H1 (cell line): ENCODE data around the gene IGF1. TPM values are rescaled to one million over a fixed set of nuclear protein-coding genes. Genes with fewer than 3 reads are reported as not detected.

Experiments used
- ASH2L ChIP-seq: fragments of 200-600, 300-600 bp; sonication (generic); IDR thresholded peaks from one replicate; pipeline ENCODE4 v1.7.1; 2017; ENCODE audit warnings: low read length
- BRCA1 ChIP-seq: IDR thresholded peaks from 2 replicates; pipeline ENCODE4 v1.6.1; 2012; ENCODE audit warnings: low read depth, low read length, improper control_type of control experiment
- HDAC6 ChIP-seq: IDR thresholded peaks from one replicate; pipeline ENCODE4 v1.7.1; 2012; ENCODE audit warnings: low read depth, mild to moderate bottlenecking, inconsistent platforms, low read length, moderate library complexity
- JUND ChIP-seq: IDR thresholded peaks from 2 replicates; pipeline ENCODE4 v1.6.1; 2011; ENCODE audit warnings: mild to moderate bottlenecking, improper control_type of control experiment, low read length
- TAF1 ChIP-seq: IDR thresholded peaks from 2 replicates; pipeline ENCODE4 v1.6.1; 2011; ENCODE audit warnings: mild to moderate bottlenecking, low read depth, low read length
- polyA plus RNA-seq, 7 experiments: library from polyadenylated mRNA; depleted of rRNA in 3 of 7; stranded (reverse) in 5 of 7; unstranded in 2 of 7; fragments of >200 nt in 5 of 7; fragments of 200-250 nt in 2 of 7; gene quantifications; 1 replicate in 5 of 7; 2 replicates in 1 of 7; 4 replicates in 1 of 7; pipeline versions ENCODE4 v1.2.1 to v1.2.3, GENCODE V29; 2011 to 2013; ENCODE audit warnings: missing spikeins in 2 of 7, mixed read lengths in 2 of 7
- total RNA-seq: library from RNA; stranded (reverse); fragmentation: NEBNext Ultra II Directional; extraction: Animal tissue kit (Norgen Biotek cat#: 25700); gene quantifications from 2 replicates; pipeline ENCODE4 v1.2.1, GENCODE V29; 2021

The IGF1 gene
- total and polyA plus RNA-seq, 2 of the 8 experiments (the other 6 are each of a cell fraction or from before 2014, with no cell fraction given), result not detected

DNA sequence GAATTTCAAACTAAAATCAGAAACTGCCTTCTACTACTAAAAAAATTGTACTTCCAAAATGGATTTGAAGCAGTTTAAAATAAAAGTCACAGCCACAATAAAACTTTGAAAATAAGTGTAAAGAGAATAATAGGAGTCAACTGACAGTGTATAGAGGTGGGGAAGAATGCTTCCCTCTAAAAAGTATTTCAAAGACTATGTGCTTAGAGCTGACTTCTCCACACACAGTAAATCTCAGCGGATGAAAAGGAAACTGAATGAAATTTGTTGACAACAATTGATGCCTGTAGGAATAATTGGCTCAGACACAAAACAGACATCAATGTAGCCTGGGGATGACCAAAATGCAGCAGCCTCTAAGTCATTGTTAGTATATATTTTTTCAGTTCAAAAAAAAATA is 7.9 kb downstream of the IGF1 start (continued):
- TF ChIP-seq TAF1 (no peak), JUND (no peak), HDAC6 (no peak), BRCA1 (no peak), ASH2L (no peak)
